Superior temporal gyrus (tissue), 1 donor: ENCODE results near the gene RPS17.
"Not testable (repeated sequence)": the region's sequence is repeated elsewhere in the genome, so short reads cannot be mapped to it uniquely, and the experiment has no call there.

Source experiments
- DNase-seq: peaks from one replicate; pipeline ENCODE4 v3.0.0-alpha.2; 2016; ENCODE audit errors: extremely low spot score

RPS17 gene

DNA sequence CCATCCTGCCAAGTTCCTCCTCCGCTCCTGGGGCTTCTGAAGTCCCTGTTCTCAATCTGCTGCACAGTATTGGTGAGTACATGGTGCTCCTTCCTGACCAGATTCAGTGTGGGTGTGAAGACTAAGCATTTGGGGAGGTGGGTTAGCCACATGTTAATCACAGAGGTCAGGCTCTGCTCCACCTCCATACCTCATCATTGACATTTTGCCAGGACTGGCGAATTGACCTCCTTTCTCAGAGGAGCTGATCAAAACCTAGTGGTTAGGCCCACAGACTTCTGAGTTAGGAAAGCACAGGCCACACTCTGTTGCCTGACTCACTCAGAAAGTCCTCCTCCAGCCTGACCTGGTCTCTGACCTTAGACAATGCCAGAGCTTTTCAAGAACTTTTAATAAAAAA, 8.4 kb upstream of the RPS17 start:
- no peak for DNase-seq

DNA sequence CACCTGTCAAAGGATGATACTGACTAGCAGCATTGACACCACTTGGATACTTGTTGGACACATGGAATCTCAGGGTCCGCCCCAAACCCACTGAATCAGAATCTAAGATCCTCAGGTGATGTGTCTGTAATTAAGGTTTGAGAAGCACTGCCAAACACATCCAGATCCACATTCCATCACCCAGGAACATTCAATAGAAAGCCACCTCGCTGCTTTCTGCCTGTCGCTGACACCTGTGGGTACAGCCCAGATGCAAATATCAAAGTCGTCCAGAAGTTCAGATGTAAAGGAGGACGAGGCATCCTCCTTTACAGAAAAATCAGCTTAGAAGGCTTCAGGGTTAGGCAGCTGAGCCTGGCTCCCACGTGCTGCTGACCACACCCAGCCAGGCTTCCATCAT, 5.2 kb upstream of the RPS17 start:
- DNase-seq, result no peak

DNA sequence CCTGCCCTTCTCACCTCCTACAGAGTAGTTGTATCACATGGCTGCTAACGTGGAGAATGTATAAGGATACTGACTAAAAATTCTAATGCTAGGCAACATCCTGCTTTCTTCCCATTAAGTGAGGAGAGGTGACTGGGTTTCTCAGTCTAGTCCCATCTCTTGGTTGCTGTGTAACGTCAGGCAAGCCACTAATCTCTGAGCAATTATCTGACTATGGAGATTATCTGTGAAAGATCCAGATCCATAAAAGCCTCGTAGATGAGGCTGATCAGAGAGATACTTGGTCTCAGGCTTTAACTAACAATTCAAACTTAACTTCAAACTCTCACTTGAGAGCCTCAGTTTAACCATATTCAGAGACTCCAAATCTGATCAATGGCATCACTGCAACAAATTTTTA, 4.7 kb upstream of the RPS17 start:
- no peak for DNase-seq

DNA sequence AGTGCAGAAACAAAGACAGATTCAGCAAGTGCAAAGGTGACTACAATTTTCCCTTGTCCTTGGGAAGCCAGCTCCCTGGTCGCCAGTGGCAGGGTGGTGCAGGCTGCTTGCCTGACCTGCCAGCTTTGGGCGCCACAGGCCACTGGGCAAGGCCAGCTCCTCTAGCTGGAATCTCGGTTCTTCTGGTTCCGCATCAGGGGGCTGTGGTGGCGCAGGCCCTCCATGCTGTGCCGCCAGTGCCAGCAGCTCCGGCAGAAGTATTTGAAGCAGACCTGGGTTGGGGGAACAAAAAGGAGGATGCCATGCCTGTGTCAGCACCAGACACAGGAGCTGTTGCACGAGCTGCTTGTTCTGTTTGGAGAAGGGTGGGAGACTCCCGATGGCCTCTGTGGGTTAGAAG, 4.2 kb upstream of the RPS17 start:
- DNase-seq, result no peak

DNA sequence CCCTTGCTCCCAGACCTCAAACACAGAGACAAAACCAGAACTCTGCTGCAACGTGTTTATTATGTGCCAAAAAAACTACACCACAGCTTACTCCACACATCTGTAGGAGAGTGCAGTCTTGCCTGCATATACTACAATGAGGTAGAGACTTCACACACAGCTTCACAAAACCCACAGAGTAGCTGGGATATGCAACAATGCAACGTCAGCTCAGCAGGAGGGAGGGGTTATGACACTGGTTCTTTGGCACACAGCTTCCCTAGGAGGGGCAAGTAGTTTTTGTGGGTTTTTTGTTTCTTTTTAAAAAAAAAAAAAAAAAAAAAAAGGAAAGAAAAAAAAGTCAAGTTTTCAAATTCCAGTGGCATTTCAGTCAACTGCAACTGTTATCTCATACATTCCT, 2.9 kb upstream of the RPS17 start:
- no peak for DNase-seq

DNA sequence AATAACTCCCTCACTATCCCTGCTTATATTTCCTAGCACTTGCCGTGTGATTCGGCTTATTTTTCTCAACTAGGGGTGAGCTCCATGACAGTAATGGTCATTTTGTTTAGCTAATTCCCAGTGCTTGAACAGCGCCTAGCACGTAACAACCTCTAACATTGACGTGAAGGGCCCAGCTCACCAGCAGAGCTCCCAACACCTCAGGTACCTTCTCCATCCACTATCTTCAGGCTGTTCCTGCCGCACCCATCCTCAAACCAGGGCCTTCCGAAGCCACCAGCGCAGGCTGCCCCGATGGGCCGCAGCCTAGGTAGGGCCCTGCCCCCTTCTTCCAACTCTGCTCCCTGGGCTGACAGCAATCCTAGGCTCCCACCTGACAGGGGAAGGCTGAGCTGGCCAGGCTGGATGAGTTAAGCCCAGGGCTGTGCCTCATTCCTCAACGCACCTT, 751 bp upstream of the RPS17 start:
- no peak for DNase-seq

DNA sequence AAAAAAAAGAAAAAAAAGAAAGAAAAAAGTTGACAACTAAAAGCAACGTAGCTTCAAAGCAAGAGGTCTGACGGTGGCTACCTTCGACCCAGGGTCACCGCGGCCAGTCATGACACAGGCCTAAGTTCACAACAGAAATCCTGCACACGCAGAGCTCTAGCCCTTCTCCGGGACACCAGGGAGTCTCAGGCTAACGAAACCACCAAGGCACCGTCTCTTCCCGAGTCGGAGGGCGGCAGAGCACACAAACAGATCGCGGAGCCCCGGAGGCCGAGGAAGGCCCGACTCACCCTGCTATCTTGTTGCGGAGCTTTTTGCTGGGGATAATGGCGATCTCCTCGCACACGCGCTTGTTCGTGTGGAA, 584 bp downstream of the RPS17 start:
- no peak for DNase-seq

DNA sequence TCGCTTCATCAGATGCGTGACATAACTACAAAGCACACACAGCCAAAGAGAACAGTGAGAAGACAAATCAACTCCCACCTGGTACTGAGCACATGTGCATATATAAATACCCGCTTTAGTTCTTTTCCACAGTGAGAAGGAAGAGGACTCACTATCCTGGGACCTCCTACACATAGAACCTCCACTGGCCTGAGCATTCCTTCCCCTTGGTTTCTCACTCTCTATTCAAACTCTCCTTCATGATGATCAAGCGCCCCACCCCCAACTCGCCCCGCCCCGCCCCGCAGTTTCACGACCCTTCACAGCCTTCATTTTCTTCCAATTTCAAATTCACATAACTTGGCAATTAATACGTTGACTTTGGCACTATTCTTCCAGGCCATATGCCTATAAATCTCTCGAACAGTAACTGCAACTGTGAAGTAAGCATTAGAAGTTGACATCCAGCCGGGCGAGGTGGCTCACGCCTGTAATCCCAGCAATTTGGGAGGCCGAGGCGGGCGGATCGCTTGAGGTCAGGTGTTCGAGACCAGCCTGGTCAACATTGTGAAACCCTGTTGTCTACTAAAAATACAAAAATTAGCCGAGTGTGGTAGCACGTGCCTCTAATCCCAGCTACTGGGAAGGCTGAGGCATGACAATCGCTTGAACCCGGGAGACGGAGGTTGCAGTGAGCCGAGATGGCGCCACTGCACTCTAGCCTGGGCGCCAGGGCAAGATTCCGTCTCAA, 1.1 kb downstream of the RPS17 start:
- DNase-seq, result no peak

DNA sequence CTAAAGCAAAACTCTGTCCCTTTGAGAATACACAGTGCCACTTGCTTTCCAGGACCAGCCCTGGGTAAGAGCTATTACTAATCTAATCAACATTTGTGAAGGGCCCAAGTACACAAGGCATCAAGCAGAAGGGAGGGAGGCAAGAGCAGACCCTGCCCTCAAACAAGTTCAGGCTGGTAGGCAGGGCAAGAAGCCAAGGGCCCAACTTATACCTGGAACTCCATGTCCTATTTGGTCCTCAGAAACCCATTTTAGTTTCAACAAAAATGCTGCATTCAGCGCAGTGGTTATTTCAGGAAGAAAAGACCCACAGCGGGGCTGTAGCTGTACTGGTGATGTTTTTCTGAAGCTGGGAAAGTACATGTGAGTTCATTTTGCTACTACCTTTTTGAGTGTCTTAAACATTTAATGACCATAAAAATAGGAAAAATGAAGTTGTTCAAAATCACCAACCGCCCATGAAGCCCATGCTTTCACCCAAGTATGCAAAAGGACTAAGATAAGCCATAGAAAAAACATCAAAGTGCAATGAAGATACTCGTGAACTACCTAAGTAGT, 2.8 kb downstream of the RPS17 start:
- no peak for DNase-seq

DNA sequence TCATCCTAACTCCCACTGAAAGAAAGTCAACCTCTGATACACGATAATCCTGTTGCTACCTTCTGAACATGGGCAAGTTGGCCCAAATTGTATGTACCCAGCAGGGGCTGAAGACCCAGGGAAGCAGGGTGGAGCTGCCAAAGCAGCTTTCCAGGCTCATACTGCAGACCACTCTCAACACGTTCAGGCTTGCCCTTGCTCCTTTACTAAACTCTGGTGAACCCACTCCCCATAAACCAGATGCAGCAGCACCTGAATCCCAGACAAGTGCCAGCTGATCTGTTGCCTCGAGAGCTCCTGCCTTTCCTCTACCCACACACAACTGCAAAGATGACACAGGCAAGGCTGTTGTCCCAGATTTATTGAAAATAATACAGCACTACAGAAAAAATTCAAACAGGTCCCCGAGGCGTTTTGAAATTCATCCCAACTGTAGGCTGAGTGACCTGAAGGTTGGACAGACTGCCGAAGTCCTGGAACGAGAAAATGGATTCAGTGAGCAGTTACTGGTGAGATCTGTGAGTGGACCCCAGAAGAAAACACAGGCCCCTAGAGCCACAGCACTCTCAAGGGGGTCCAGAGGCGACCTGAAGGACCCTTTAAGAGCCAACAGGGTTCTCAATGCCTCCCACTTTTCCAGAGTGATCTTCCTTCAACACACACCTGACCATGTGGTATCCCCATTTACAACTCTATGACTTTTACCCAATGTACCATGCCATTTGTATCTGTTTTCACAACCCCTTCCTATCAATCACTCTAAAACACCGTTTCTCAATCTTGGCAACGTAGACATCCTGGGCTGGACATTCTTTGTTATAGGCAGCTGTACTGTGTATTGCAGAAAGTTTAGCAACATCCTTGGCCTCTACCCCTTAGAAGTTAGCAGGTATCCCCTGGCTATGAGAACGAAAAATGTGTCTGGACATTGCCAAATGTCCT, 3.6 kb downstream of the RPS17 start:
- no peak for DNase-seq

DNA sequence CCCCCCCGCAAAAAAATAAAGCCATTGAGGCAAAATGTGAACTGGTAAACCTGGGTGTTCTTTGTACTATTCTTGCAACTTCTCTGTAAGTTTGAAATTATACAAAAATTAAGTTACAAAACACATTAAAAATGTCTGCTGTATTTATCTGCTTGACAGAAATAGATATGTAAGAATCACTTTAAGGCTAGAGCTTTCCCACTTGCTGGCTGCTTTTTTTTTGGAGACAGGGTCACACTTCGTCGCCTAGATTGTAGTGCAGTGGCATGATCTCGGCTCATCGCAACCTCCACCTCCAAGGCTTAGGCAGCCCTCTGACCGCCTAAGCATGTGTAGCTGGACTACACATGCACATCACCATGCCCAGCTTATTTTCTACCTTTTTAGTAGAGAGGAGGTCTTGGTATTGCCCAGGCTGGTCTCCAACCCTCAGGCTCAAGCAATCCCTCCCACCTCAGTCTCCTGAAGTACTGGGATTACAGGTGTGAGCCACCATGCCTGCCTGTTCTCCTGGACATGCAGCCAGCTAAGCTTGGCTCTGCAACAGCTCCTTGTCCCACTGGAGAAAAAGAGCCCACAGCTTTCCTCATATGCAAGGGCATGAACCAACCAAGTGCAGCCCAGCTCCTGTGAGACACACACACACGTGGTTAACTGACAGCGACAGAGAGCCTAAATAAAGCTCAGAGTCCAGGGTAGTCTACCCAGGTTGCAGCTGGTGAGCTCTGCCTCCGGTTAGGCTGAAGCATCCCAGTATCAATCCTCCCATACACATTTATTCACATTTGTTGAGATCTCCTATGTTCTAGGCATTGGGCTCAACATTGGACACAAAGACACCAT, 4.5 kb downstream of the RPS17 start:
- DNase-seq, result no peak

DNA sequence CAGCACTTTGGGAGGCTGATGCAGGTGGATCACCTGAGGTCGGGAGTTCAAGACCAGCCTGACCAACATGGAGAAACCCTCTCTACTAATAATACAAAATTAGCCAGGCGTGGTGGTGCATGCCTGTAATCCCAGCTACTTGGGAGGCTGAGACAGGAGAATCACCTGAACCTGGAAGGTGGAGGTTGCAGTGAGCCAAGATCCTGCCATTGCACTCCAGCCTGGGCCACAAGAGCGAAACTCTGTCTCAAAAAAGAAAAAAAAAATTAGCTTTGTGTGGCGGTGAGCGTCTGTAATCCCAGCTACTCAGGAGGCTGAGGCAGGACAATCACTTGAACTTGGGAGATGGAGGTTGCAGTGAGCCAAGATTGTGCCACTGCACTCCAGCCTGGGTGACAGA, 5.1 kb downstream of the RPS17 start:
- DNase-seq, result not testable (repeated sequence)

DNA sequence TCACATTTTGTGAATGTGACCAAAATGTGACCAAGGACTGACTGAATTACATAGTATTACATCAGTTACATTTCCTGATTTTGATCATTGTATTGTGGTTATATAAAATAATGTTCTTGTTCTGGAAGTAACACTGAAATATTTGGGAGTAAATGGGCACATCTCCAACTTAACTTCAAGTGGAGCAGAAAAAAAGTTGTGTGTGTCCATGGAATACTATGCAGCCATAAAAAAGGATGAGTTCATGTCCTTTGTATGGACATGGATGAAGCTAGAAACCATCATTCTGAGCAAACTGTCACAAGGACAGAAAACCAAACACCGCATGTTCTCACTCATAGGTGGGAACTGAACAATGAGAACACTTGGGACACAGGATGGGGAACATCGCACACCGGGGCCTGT, 5.8 kb downstream of the RPS17 start:
- not testable (repeated sequence) for DNase-seq

DNA sequence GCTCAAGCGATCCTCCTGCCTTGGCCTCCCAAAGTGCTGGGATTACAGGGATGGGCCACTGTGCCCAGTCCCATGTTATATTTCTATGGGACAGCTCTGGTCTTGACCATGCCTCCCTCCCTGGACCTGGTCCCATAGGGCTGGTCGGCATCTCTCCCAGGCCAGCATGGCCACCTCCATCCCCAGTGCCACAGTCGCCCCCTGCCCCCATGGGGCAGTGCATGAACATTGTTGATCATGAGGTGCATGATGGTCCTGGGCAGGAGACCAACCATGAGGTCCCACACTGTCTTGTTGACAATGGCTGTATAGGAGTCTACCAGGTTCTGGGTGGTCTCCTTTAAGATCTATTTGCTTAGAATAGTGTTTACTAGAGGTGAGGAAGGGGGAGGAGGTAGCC, 6.5 kb downstream of the RPS17 start:
- DNase-seq, result no peak

DNA sequence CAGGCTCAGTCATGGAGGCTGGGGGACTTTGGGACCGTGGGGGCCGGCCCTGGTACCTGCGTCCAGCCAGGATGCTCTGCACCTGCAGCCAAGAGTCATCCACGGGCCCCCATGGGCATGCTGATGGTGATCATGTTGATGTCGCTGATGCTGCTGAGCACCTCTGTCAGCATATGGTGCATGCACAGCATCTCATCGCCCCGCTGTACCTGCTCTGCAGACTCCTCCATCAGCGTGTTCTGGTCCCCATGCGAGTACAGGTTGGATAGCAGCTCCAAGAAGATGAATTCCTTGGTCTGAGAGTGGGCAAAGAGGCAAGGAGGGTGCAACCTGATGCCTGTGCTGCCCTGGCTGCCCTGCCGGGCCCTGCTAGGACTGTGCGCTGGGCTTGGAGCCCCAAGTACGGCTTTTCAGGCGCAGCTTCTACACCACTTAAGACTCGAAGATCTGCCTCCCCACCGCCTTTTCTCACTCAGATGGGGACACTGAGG, 7.2 kb downstream of the RPS17 start:
- DNase-seq, result no peak

DNA sequence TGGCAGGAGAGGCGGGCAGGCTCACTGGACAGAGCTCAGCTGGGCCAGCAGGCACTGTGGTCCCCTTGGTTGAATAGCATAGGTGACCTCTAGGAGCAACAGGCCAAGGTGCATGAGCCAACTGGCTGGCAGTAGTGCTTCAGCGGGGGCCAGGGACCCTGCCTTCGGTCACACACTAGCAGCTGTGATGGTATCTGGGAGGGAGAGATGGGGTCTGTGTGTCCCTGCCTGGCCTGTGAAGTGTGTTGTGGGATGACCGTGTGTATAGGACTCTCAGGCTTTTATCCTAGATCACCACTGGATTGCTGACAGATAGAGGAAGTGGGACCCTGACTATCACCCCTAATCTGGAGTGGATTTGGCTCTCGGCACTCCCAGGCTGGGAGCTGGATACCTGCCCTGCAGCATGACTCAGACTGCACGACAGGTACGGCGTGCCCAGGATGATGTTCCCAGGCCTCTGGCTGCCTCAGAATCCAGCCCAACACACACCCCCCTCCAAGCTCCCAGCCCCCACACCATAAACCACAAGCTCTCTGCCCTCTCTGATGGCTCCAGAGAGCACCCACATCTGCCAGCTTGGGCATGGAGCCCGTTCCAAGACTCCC, 7.8 kb downstream of the RPS17 start:
- no peak for DNase-seq

DNA sequence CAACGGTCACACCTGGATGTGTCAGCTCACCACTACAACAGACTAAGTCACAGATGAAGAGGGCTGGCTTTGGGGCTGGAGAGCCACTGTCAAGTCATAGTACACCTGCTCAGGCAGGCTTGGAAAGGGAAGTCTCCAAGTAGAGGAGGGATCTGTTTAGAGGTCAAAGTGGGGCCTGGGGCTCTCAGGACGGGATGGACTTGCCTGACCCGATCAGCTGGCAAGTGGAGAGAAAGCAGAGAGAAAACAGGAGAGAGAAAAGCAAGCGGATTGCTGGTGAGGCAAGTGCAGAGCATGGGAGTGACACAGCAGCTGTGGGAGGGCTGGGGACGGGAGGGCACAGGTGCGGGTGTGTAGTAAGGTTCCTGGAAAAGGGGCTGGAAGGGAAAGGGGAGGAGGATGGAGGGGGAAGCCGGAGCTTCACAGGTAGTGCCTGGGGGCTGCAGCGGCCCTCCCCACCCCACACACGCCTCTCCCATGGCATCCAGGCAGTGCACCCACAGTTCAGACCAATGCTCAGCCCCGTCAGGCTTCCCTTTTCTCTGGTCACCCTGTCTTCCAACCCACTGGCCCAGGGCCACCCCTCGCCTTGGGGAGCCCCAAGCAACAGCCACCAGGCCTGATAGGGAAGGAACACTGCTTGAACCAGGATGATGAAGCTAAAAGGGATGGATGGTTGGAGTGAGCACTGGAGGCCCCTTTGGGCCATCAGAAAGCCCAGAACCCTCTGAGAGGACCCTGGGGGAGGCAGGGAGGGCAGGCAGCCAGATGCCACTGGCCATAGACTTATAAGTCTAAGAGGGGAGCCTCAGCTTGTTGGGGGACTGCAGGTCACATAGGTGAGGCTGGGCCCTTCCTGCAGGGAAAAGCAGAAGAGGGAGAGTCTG, 8.5 kb downstream of the RPS17 start:
- DNase-seq, result no peak

DNA sequence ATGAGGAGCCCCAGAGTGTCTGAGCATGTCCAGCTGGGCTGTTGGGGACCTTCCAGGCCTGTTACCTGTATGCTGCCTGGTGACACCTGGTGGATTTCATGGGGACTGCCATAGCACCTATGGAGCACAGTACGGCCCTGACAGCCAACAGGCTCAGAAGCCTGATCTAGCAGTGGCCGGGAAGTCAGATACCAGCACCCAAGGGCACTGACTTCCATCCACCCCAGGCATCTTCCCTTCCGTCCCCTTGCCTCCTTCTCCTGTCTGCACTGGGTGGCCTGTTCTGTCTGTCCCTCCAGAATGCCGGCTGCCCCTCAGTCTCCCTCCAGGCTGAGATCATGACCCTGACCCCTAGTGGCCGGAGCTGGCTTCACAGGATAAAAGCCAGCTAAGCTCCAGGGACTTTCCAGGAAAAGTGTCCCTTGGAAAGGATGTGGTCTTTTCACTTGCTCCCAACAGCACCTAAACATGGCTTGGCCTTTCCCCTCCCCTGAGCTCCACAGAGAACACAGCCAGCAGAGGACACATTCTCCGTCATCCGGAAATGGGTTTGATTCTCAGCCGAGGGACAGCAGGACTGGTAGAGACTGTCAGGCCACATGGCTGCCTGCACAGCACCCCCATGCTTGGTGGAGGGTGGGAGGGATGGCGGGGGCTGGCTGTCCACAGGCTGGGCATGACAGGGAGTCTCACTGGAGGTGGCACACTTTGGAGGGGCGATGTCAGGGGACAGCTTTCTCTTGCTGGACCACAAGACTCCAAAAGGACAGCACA, 9.5 kb downstream of the RPS17 start:
- peak; percentile 68 for DNase-seq

DNA sequence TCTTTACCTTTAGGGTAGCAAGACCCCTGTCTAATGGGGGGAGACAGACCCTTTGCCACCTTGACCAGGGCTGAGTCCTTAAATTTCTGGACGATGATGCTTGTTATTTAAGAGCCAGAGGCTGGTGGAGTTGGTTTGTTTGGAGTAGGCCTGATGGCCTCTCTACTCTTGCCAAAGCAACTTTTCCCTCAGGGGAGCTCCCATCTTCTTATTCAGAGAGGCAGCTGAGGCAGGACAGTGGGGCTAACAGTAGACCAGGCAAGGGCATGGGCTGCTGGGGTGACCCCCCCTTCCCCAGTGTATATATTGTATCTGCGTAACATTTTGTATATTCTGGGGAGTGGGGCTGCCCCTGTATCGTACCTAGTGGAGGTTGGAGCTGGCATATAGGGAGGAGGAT, 10.3 kb downstream of the RPS17 start:
- DNase-seq, result no peak
